GM21447 (cell line): Measurements from ENCODE around the gene RAP1GAP.

Experiments
- ATAC-seq: cut with Tn5 transposase; IDR thresholded peaks from one replicate; pipeline ENCODE4 v1.9.1; 2021; ENCODE audit not compliant: unreplicated experiment

Gene RAP1GAP

DNA sequence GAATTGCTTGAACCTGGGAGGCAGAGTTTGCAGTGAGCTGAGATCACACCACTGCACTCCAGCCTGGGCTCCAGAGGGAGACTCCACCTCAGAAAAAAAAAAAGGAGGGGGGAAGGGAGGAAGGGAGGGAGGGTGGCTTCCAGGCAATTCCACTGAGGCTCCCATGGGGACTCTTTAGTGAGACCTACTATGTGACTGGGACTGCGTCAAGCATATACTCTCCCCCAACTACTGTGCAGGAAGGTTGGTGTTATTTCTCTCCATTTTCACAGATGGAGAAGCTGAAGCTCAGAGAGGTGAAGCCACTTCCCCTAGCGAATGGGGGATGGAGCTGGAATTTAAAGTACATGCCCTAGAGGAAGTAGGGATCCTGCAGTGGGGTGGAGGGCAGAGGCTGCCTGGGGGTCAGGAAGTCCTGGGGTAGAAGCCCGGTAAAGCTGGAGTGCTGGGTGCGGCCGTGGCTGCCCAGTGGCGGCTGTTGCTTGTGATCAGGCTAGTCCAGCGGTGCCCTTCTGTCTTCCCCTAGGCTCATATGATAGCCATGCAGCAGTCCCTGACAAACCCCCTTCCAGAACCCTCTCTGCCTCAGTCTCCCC is 40.3 kb downstream of the RAP1GAP start:
- no peak for ATAC-seq

- ATAC-seq = no peak
Observed at GRCh38 chr1:21626921-21627339, 42.2 kb downstream of the RAP1GAP start.

GRCh38 chr1:21625390-21626190 is 43.6 kb downstream of the RAP1GAP start:
- no peak for ATAC-seq

GRCh38 chr1:21624571-21625389 is 44.4 kb downstream of the RAP1GAP start:
- no peak for ATAC-seq

GRCh38 chr1:21623410-21623961 is 45.7 kb downstream of the RAP1GAP start:
- no peak for ATAC-seq

- ATAC-seq = no peak
Observed at GRCh38 chr1:21622466-21623315, 46.5 kb downstream of the RAP1GAP start.

GRCh38 chr1:21621761-21622436 is 47.3 kb downstream of the RAP1GAP start:
- no peak for ATAC-seq

GRCh38 chr1:21621051-21621450 is 48.1 kb downstream of the RAP1GAP start:
- no peak for ATAC-seq

DNA sequence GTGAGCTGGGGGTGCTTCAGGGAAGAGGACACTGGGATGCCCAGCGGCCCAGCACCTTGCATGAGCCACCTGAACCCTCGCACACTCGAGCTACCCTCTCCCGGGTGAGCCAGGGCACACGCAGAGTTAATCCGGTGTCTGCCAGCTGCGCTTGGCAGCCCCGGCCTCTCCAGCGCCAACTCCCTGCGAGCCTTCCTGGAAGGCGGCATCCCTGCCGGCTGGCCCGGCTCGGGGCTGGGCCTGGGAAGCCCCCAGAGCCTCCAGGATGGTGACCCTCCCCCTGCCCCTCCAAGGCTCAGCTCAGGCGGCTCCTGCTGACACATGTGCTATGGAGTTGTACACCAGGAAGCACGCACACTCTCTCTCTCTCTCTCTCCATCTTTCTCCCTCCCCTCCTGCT is 48.7 kb downstream of the RAP1GAP start:
- ATAC-seq = no peak

- no peak for ATAC-seq
Observed at GRCh38 chr1:21620011-21620410, 49.1 kb downstream of the RAP1GAP start.

- no peak for ATAC-seq
Observed at GRCh38 chr1:21619375-21619947, 49.7 kb downstream of the RAP1GAP start.

DNA sequence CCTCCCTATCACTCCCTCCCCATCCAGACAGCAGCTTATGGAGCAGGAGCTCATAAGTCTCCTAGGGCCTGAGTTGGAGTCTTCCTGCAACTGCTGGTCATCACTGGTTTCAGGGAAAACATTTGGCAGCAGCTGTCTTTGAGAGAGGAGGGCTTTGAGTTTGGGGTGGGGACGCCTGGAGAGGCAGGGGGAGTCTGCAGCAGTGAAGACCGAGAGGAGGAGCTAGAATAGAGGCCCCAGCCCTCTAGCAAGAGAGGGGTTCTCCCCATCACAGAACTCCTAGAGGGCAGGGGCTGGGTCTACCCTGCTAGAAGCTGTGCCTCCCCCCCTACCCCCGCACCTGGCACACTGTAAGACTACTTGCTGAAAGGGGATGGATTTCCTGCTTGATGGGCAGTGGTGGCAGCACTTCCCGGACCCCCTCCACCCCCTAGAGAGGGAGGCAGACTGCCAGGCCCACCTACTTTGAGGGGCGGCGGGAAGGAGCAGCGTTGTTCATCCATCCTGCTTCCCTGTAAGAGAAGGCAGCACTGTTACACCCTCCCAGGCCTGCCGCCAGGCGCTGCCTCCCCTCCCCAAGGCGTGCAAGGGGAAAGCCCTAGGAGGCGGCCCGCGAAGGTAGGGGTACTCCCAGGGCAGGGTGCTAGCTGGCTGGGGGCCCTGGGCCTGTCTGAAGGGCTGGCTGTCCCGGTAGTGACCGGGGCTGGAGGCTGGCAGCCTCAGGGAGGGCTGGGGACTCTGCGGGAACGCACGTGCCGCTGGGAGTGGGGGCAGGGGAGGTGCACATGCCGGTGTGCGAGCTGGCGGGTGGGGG is 50.4 kb downstream of the RAP1GAP start:
- ATAC-seq = no peak

GRCh38 chr1:21618059-21618458 is 51.1 kb downstream of the RAP1GAP start:
- ATAC-seq = no peak

- ATAC-seq = no peak
Observed at GRCh38 chr1:21617126-21617738, 51.9 kb downstream of the RAP1GAP start.

DNA sequence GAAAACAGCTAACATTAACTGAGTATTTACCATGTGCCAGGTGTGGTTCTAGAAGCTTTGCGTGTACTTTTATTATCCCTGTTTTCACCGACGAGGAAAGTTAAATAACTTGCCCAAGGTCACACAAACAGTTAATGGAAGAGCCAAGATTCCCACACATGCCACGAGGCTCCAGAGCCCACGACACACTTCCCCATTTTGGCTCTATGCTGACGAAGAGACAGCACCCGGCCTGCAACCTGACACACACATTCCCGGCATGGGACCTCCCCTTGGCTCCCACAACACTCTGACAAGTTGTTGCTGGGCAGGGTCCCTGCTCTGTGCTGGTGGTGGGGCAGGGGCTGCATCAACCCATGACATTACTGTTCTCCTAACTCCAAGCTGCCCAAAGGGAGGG is 52.8 kb downstream of the RAP1GAP start:
- no peak for ATAC-seq

DNA sequence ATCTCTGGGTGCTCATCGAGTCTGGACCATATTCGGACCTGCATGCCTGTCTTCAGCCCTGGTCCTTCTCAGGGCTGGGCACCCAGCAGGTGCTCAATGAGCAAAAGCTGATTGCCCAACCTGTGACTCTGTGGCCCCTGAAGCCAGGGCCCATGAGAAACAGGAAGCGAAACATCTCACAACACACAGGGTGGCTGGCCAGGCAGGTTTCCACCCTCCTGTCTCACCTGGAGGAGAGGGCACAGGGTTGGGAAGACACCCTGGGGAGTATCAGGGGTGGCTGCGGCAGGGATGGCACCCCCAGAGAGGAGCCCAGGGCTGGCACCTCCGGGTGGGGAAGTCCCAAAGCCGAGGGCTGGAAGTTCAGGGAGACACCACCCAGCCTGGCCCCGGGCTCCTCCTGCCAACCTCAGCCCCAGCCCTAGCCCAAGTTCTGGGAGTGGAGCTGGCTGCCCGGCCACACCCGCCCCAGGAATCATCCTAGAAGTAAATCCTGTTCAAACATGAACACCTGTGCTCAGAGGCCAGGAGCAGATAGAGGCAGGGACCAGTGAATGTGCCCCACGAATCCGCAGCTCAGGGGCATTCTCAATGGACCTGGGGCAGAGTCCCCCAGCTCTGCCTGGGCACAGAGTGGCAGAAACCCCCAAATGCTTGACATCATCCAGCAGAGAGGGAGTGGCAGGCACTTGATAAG is 54.6 kb downstream of the RAP1GAP start:
- no peak for ATAC-seq

DNA sequence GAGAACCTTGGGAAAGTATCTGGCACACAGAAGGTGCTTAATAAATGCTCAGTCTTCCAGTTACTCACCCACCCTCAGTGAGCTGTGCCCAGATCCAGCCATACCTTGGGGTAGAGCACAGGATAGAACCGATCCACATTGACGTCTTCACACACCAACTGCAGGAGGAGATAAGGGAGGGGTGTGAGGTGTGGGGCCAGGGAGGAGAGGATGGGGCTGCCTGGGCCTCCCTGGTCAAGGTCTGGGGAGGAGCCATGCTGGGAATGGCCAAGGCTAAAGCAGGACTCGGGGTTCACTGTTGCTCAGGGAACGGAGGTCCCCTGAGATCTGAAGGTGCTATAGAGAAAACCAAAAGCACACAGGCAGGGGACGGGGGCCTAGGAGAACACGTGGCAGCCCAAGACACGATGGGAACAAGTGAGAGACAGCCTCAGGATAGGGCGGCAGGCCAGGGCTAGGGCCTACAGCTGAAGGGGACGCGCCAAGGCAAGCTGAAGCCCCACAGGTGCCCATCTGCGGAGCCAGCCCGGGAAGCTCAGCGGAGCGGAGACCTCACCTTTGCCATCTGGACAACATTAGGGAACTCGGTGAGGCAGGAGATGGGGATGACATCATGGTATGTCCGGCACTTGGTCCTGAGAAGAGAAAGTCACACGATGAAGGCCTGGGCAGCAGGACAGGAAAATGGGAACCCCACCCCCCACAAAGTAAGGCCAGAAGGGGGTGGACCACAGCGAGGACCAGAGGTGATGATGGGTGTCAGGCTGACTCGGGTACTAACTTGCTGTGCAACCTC is 55.9 kb downstream of the RAP1GAP start:
- ATAC-seq = no peak
